LNCaP clone FGC (cell line): ENCODE data around the gene MXD4.

Source experiments
- DNase-seq: peaks from one replicate; pipeline ENCODE4 v3.0.0-alpha.2; 2011; ENCODE audit warnings: low read depth
- H3K4me3 ChIP-seq: 2 replicates; pipeline ENCODE4 v1.5.1; 2011; ENCODE audit warnings: mild to moderate bottlenecking, low read depth, low read length, control low read depth
- CTCF ChIP-seq: IDR thresholded peaks from 2 replicates; pipeline ENCODE4 v1.5.1; 2012; ENCODE audit warnings: mild to moderate bottlenecking; ENCODE audit not compliant: control insufficient read depth, insufficient read depth; ENCODE audit errors: extremely low read depth

Gene MXD4

GRCh38 chr4:2248821-2249261 is 13.1 kb downstream of the MXD4 start:
- no peak overlapping the region for H3K4me3 ChIP-seq
- TF ChIP-seq CTCF = no peak
- DNase-seq = no peak

GRCh38 chr4:2248044-2248780 is 13.7 kb downstream of the MXD4 start:
- TF ChIP-seq CTCF = no peak
- DNase-seq = no peak
- no peak overlapping the region for H3K4me3 ChIP-seq

- no peak for TF ChIP-seq CTCF
- no peak for DNase-seq
- no peak overlapping the region for H3K4me3 ChIP-seq
Observed at GRCh38 chr4:2247128-2248043, 14.5 kb downstream of the MXD4 start.

- no peak for TF ChIP-seq CTCF
- no peak overlapping the region for H3K4me3 ChIP-seq
- no peak for DNase-seq
Observed at GRCh38 chr4:2246384-2247127, 15.4 kb downstream of the MXD4 start.

- no peak for DNase-seq
- no peak overlapping the region for H3K4me3 ChIP-seq
- TF ChIP-seq CTCF = no peak
Observed at GRCh38 chr4:2245787-2246275, 16.1 kb downstream of the MXD4 start.

GRCh38 chr4:2245057-2245786 is 16.7 kb downstream of the MXD4 start:
- no peak overlapping the region for H3K4me3 ChIP-seq
- no peak for TF ChIP-seq CTCF
- DNase-seq = no peak
